Fibroblast of the conjunctiva (primary cell): ENCODE measurements around the gene TDO2.
"Not testable (repeated sequence)": the region's sequence is repeated elsewhere in the genome, so short reads cannot be mapped to it uniquely, and the experiment has no call there.

Source experiments
- DNase-seq: peaks from one replicate; pipeline ENCODE4 v3.0.0-alpha.2; 2010; ENCODE audit warnings: low read depth

TDO2 gene

GRCh38 chr4:155907556-155907955, 4.1 kb downstream of the TDO2 start:
- DNase-seq, result no peak

- no peak for DNase-seq
Observed at GRCh38 chr4:155908187-155909139, 5.0 kb downstream of the TDO2 start.

- DNase-seq, result no peak
Observed at GRCh38 chr4:155909615-155910226, 6.2 kb downstream of the TDO2 start.

DNA sequence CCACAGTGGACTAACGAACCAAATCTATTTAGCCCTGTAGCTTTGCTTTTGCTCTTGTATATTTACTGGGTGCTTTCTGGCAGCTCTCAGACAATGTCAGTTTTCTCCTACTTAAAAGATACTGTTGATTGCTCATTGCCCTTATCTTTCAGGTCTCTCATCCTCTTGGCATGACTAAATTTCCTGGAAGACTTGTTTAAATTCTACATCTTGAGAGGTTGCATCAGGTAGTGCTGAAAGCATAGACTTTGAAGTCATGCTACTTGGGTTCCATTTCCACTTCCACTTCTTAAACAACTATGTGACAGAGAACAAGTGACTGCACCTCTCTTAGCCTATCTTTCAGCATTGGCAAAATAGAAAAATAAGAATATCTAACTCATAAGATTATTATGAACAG, 8.4 kb downstream of the TDO2 start:
- DNase-seq, result no peak

GRCh38 chr4:155914782-155915181, 11.3 kb downstream of the TDO2 start:
- DNase-seq, result no peak

GRCh38 chr4:155921597-155921996, 18.1 kb downstream of the TDO2 start:
- DNase-seq, result no peak

GRCh38 chr4:155924637-155925036, 21.1 kb downstream of the TDO2 start:
- no peak for DNase-seq

DNA sequence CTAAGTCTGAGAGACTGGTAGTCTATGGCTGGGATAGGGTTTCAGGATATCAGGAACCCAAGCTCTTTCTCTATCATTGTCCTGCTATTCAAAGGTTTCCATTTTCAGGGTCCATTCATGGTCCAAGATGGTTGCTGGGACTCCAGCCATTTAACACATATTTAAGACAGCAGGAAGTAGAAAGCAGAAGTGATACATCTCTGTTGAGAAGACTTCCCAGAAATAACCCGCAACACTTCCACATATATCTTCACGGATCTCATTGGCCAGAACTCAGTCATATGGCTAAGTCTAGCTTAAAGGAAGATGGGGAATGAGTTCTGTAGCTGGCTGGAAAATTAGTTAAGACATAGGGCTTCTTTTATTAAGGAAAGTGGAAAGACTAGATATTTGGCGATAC, 26.3 kb downstream of the TDO2 start:
- no peak for DNase-seq

DNA sequence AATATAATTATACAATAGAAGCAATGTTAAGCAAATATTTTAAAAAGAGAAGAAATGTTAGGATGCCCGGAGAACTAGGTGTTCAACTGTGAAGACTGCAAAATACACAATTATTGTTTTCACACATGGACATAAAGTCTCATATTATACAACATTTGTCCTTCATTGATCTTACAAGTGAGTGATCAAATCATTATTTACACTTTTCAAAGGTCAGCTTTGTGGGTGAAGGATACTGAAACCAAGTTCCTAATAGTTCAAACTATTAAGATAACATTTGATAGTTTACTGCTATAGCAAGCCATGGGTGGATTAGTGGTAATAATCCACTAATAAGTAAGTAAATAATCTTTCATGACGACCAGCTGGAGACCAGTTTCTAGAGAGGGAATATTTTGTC, 26.8 kb downstream of the TDO2 start:
- DNase-seq, result no peak

GRCh38 chr4:155931634-155932033, 28.1 kb downstream of the TDO2 start:
- DNase-seq, result no peak

DNA sequence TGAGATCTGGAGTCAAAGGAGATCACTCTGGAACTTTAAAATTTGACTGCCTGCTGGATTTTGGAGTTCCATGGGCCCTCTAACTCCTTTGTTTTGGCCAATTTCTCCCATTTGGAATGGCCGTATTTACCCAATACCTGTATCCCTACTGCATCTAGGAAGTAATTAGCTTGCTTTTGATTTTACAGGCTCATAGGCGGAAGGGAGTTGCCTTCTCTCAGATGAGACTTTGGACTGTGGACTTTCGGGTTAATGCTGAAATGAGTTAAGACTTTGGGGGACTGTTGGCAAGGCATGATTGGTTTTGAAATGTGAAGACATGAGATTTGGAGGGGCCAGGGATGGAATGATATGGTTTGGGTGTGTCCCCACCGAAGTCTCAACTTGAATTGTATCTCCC, 31.1 kb downstream of the TDO2 start:
- not testable (repeated sequence) for DNase-seq

GRCh38 chr4:155935389-155935986, 32.0 kb downstream of the TDO2 start:
- DNase-seq, result no peak

GRCh38 chr4:155941085-155941790, 37.7 kb downstream of the TDO2 start:
- DNase-seq, result no peak

- no peak for DNase-seq
Observed at GRCh38 chr4:155941820-155942219, 38.3 kb downstream of the TDO2 start.

DNA sequence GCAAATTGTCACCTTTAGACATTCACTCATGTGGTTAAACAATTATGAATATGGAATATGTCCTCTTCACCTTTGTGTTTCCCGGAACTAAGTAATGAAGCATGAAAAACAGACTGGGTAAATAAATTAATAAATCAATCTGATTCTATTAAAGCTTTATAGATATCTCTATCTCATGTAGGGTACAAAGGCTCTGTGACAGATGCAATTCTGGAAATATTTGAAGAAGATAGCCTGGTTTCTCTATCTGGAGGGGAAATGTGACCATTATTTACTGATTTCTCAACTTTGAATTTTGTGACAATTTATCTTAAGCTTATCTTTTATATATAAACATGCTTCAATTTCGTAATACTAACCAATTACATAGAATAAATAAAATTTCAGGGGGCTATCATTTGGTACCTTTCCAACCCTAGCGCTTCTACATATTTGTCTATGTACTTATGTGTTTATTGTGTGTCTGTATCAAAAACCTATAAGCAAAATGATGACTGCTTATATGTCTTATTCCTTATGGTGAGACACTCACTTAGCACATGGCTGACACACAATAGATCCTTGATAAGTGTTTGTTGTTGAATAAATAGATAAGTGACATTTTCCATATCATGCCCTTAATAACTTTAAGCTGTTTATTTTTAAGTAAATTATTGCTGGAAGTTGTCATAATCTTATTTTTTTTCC, 40.3 kb downstream of the TDO2 start:
- DNase-seq, result no peak

GRCh38 chr4:155944516-155944915, 41.0 kb downstream of the TDO2 start:
- DNase-seq, result no peak

DNA sequence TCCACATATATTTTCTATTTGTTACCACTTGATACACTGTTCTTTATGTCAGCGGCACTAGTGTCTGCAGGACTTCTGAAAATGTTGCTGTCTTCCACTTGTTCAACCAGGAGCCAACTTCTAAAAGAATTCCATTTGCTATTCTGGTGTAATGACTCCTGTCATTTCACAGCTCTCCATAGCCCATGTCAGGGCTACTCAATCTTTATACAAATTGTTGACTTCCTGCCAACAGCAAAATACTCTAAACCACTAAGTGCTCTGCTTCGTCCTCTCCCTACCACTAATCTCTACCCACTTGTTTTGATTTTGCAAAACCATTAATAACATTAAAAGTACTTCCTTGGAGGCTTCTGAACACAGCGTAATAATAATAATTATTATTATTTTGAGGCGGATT, 43.0 kb downstream of the TDO2 start:
- no peak for DNase-seq

DNA sequence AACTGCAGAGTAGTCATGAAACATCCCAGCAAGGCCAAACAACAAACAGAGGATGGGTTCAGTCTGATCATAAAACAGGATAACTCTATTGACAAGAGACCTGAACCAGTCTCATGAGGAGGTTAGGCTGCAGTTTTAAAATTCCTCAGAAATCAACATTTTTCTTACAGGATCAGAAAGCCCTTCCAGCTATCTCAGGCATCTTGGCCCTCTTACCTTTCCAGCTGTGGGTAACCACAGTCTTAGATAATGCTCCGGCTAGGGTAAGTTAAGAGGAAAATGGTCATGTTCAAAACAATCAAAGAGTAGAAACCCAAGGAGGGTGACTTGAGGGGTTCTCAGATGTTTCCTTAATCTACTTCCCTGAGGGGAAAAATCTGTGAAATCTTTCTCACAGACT, 45.0 kb downstream of the TDO2 start:
- no peak for DNase-seq

DNA sequence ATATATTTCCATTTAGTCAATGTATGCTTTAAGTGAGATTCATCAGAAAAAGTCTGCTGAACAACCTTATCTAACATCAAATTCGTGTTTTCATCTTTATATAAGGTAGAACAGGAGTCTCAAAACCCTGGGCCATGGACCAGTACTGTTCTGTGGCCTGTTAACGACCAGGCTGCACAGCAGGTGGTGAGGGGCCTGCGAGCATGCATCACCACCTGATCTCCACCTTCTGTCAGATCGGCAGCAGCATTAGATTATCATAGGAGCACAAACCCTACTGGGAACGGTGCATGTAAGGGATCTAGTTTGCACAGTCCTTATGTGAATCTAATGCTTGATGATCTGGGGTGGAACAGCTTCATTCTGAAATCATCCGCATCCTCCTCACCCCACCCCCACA, 47.0 kb downstream of the TDO2 start:
- no peak for DNase-seq

GRCh38 chr4:155952501-155952901, 49.0 kb downstream of the TDO2 start:
- DNase-seq, result no peak

- peak; percentile 75 for DNase-seq
Observed at GRCh38 chr4:155953151-155954117, 49.9 kb downstream of the TDO2 start, which contains the start of gene CTSO. Gene CTSO, minus strand, starts transcription at chr4:155953866. Its CDS starts 19 bp downstream, at chr4:155953847.
